Measurements from ENCODE around the gene BTBD9.
A peak's percentile ranks its signal among the peaks of the same experiment; 100 is the strongest.

The BTBD9 gene

DNA sequence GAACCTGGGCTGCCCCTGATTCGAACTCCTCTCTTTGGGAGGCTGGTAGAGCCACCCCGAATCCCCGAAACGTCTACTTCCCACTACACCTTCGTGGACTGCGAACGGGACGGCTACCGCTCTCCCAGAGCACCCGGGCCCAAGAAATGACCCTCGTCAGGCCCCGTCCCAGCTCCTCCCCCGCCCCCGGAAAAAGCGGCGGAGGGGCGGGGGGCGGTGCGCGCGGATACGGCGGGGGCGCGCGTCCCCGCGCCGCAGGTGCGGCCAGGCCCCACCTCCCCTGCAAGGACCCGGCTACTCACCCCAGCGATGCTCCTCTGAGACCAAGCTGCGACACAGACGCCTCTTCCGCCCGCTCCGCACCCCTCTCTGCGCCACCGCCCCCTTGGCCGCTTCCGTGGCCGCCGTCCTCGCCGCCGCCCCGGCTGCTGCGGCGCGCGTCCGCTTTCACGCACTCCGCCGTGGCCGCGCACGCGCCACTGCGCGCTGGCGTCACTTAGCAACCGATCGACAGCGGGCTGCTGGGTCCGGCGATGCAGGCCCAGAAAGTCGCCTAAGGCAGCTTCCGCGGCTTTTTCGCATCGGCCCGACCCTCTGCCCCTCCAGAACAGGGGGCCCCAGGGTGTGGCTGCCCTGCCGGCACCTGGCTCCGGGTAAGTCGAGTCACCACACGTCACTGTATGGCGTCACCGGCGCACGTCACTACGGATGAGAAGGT, at the start of gene BTBD9:
BTBD9 (minus strand) TSS at position 432 of the 718 bp plus-strand sequence.
- peak; percentile 33 for DNase-seq

DNA sequence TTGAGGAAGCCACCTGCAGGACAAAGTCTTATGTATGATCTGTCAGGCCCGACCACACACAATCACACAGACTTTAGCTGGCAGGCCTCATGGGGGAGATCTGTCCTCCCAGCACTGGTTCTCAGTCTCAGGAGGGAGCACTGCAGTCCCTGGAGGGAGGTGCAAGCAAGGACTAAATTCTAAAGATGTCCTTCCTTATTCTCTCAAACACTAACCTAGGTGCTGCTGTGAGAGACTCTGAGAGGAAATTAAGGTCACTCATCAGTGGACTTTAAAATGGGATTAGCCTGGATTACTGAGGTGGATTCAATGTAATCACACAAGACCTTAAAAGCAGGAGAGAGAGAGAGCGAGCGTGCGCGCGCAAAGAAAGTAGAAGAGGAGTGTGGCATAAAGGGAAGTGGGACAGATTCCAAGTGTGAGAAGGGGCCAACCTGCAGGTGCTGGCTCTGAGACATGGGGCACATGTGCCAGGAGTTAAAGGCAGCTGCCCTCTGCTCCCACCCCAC, 48.9 kb upstream of the BTBD9 start:
- peak; percentile 41 for DNase-seq

DNA sequence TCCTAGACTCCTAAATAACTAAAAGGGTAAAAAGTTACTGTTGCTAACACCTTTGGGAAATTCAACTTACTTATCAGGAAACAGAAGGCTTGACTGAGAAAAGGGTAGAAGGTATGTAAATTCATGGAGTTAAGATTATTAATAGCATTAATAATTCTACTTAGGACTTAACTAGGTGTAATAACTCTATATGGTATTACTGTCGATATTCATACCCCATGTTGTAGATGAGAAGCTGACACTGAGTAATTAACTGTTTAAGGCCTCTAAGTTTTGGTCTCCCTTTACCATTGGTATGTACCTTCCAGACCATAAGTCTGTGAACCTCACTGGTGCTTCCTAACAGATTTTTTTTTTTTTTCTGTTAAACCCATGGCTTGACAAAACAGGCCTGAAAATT, 47.8 kb upstream of the BTBD9 start:
- DNase-seq: no peak

DNA sequence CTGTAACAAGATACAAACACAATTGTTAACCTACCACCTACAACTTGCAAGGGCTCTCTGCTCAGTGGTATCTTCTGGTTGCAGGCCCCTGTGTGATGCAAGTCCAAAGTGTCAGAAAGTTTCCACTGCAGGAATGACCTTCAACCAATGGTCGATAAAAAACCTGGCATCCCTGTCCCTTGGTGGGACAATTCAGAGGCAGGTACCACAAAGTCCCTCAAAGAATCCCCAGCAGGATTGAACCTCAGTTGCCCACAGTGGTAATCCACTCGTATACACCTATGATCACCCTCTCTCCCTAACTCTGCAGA, 47.3 kb upstream of the BTBD9 start:
- no peak for DNase-seq

DNA sequence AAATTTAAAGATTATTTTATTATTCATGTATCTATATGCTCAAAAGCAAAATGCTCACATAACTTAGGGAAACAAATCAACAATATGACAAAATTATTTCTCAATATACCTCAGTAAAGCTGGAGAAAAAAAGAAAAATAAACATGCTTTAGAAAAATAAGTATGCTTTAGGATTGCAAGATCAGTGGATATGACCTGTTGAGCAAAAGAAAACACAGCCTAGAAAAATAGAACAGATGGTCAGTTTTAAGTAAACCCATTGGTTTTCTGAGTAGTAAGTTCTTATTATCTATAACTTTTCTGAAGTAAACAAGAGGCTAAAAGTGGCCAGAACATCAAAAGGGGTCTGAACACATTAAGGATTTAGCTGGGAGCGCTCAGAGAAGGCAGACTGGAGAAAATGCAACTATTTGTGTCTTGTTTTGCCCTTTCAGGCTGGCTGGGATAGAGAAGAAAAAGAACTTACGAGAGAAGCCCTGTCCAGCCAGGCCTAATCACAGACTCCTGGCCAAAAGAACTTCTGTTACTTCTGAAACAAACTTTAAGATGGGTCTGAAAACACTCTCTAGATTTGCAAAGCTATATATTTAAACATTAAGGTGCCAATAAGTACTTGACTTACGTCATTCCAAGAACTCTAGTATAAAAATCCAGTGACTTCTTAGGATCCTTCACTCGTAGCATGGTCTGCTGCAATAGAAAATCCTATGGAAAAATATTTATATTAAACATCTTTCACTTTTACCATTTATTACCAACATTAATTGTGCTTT, 46.7 kb upstream of the BTBD9 start:
- DNase-seq: no peak

DNA sequence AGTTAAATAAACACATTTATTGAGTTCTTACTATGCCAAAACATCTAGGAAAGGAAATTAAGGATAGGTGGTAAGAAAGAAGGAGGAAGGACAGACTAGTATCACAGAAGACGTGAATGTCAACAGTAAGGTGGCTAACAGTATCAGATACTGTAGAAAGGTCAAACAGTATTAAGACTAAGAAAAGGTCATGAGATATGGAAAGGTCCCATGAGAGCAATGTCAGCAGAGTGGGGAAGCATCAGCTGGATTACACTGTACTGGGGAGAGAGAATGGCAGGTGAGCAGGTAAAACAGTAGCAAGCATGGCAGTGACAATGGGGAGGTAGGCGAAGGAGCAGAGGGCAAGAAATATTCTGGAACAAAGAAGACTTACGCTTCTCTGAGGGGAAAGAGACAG, 45.2 kb upstream of the BTBD9 start:
- no peak for DNase-seq

DNA sequence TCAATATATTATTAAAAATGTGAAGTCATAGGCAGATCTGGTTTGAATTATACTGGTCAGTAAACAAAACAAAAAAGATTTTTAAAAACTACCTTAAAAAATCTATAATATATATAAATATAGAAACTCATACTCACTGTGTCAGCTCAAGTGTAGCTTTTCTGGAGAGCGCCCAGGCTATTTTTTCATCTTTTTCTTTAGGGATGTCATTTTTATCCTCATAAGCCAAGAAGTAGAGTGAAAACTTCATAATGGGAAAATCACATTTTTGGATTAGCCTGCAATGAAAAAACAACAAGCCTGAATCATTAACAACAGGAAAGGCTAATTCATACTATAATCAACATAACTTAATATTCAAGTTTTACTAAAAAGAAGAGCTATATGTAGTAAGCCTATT, 44.5 kb upstream of the BTBD9 start:
- DNase-seq: no peak

DNA sequence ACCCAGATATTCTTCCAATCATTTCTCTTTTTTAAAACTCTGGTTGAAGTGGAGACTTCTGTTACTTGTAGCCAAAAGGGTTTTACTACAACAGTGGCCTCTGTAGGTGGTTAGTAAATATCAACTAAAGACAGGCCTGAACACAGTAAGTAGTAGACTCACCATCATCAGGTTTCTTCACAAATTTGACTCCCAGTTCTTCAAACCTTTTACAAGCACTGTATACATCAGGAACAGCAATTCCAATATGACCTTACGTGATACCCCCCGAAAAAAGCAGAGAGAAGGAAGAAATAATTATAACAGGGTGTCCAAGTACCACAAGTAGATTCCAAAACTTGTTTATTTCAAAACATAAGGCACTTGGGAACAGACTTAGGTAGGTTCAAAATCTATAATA, 42.1 kb upstream of the BTBD9 start:
- no peak for DNase-seq

DNA sequence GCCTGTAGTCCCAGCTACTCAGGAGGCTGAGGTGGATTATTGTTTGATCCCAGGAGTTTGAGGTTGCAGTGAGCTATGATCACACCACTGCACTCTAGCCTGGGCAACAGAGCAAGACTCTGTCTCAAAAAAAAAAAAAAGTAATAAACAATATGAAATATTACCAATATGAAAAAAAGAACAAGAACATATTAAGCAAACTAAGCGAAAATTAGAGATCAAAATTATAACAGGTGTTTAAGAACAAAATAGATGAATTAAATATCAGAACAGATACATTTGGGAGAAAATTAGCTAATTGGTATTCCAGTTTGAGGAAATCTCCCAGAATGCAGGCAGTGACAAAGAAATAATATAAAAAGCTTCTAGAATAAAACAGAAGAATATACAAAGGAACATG, 39.9 kb upstream of the BTBD9 start:
- DNase-seq: no peak

DNA sequence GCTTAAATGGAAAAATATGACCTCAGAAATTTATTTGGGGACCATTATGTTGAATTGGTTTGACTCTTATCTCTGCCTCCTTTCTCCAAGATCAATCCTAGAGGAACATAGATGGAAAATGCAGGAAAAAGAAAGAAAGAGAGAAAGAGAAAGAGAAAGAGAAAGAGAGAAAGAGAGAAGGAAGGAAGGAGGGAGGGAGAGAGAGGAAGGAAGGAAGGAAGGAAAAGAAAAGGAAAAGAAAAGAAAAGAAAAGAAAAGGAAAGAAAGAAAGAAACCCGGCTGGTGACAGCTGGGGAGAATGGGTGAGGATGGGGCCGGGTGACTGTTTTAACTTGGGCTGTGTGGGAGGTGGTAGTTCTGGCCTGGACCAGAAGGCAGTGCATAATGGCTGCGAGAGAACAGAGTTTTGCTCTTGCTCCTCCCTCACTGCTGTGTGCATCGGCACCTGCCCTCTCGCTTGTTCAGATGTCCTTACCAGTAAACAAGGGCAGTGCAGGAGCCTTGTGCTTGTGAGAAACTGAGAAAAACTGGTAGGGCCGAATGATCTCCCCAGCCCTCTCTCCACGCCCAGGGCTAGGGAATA, 38.5 kb upstream of the BTBD9 start:
- no peak for DNase-seq

DNA sequence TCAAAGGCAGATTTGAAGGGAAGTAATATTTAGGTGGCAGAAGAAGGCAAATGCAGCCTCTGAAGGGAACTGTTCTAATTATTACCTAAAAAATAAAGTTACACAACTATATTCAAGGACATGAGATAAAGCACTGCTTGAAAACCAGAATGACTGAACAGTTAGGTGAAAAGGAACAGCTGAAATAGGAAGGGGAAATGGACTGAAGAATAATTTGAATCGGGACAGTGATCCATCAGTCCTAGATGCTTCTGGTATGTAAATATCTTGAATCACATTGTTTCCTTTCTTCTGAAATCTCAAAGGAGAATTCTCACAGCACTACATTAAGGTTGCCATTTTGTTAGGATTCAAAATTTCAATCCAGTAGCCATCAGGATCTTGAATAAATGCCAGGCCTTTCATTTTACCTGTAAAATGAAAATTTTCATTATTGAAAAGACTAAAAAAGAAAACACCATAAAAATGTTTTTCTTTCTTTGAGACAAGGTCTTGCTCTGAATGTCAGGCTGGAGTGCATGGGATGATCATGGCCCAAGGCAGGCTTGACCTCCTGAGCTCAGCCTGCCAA, 37.3 kb upstream of the BTBD9 start:
- no peak for DNase-seq

DNA sequence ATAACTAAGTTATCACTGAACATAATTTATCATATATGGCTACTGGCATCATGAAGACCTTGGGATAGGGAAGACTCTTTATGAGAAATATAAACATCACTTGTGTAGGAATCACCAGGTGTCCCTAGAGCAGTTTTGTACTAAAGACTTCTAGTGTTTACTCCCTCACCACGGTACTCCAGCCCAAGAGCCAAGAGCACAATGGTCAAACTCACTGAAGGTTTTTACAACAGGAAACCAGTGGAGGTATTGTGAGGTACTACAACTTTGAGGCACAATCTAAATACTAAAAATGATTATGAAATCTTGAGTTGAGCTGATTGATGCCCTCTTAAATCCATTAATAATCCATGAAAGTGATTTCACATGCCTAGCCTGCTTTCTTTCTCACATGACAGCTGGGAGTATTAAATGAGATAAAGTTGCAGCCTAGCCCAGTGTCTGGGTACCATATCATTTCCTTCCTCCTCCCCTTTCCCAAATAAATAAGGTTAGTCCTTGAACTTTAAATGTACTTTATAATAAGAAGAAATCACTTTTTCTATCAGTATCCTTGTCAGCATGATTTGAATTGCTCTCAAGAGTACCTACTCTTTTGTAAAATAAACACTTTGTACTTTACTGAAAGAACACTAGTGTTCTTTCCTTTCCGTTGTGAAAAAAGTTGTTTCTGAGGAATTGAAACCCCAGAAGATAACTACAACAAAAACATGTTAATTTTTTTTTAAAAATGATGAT, 36.7 kb upstream of the BTBD9 start:
- DNase-seq: no peak

DNA sequence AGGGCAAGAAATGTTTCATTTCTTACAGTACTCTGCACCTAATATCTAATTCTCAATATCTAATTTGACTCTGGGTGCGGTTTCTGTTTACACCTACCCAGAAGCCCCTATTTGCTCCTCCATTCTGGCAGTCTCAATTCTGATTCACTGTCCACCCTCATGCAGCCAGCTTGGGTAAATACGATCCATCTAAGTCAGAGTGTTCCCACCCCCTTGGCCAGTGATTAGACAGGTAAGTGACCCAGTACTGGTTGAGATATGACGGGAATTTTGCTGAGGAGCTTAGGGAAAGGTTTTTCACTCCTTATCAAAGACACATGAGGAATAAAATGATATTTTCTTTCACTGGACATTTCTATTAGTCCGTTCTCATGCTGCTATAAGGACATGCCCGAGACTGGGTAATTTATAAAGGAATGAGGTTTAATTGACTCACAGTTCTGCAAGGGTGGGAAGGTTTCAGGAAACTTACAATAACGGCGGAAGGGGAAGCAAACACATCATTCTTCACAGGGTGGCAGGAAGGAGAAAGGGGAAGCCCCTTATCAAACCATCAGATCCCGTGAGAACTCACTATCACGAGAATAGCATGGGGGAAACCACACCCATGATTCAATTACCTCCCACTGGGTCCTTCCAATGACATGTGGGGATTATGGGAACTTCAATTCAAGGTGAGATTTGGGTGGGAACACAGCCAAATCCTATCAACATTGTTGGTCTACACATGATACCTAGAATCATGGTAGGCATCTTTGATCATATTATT, 33.9 kb upstream of the BTBD9 start:
- DNase-seq: no peak

DNA sequence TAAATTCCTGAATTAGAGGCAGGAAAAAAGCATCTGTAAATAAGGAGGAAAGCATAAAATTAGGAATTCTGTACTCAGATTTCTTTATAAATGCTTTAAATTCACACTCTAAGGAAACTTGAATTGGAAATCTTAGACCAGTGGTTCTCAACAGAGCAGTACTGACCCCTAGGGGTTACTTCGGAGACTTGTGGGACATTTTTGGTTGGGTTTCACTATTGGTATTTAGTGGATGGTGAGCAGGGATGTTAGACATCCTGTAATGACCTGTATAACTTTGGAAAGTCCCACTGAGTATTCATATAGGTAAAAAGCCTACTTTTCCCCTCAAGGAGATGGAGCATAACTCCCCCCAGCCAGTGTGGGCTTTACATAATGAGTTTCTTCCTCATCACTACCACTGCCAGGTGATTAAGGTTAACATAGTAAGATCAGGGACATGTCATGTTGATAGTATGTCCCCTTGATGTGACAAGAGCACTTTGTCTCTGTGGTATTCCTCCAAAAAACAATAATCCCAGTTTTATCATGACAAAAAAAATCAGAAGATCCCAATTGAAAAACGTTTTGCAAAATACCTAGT, 32.2 kb upstream of the BTBD9 start:
- peak; percentile 72 for DNase-seq

DNA sequence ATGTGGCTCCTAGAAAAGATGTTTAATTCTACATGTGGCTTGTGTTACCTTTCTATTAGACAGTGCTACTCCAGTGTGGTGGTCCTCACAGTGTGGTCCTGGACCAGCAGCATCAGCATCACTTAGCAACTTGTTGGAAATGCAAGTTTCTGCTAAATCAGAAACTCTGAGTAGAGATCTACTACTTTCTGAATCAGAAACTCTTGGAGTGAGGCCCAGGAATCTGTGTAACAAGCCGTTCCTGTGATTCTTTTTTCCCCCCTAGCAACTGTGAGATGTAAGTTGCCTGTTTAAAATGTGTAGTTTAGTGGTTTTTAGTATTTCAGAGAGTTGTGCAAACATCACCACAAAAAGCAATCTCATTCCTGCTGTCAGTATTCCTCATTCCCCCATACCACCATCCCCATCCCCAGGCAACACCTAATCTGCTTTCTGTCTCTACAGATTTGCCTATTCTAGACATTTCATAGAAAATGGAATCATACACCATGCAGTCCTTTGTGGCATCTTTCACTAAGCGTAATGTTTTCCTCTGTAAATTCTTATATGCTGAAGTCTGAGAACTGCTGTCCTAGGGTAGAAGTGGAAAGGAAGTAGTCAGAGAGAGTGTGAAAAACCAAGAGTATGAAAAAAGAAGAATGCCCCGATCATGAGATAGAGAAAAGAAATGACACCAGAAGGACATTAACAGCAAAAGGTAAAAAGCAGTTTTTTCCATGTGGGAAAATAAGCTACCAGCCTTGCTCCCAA, 18.9 kb upstream of the BTBD9 start:
- no peak for DNase-seq

DNA sequence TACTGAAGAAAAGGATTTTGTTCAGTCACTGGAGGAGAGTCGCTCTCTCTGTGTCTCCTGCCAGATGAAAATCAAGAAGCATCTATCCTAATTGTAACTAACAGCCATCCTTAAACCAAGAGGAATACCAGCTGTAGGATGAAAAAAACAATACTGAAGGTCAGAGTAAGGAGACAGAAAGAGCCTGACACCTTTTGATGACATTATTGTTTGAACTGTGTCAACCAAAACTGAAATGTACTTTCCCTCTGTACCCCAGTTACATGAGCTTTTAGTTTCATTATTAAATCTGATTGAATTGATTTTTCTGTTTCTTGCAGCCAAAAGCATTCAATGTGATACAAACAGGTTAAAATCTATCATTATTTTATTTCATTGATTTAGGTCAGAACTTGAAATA, 17.2 kb upstream of the BTBD9 start:
- no peak for DNase-seq

DNA sequence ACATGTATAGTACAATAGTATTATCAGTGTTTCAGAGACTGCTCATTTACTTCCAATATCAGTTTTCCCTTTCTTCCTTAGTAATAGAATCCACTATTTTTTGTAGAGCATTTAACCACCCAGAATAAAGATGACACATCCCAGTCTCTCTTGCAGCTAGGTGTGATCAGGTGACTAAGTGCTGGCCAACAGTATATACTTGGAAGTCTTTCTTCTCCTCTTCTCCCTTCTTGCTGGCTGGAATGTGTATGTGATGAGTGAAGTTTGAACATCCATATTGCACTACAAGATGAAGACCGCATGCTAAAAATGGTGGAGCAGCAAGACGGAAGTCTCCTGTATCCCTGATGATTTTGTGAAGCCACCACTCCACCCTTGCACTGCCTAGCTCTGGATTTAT, 14.5 kb upstream of the BTBD9 start:
- DNase-seq: no peak

DNA sequence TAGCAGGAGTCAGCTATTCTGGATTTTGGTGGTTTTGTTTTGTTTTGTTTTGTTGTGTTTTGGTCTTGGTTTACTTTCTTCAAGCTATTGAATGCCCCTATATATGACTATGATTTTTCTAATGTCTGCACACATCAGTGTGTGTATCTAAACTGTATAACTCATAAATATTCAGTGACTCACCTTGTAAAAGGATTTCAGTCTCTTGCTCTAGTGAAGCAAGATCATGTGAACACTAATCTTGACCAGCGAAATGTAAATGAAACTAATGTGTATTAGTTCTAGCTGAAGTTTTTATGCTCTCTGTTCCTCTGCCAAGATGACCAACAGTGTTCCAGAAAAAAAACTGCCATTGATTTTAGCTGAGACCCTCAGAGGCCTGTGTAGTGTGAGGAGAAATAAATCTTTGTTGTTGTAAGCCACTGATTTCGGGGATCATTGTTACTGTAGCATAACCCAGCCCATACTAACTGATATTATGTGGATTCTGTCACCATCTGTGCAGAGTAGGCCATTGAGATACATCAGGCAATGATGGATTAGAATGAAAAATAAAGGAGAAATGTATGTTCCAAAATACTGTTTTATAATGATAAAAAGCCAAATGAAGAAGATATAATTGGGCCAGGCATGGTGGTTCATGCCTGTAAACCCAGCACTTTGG, 11.5 kb upstream of the BTBD9 start:
- no peak for DNase-seq

DNA sequence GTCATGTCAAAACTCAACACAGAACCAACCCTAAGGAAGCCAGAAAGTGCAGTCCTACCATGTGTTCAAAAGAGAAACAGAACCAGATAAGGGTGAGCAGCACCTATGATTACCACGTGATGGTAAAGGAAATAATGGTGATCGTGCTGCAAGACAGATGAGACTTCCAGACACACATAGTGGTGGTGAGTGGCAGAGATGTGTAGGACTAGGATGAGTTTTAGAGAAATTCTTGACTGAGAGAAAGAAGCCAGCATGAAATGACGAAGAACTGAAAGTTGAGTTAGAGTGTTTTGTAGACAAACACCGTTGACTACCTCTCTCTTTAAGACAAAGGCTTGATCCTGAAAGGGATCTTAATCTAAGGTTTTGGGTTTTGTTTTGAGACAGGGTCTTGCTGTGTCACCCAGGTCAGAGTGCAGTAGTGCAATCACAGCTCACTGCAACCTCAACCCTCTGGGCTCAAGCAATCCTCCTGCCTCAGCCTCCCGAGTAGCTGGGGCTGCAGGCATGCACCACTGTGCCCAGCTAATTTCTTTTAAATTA, 10.6 kb upstream of the BTBD9 start:
- no peak for DNase-seq

DNA sequence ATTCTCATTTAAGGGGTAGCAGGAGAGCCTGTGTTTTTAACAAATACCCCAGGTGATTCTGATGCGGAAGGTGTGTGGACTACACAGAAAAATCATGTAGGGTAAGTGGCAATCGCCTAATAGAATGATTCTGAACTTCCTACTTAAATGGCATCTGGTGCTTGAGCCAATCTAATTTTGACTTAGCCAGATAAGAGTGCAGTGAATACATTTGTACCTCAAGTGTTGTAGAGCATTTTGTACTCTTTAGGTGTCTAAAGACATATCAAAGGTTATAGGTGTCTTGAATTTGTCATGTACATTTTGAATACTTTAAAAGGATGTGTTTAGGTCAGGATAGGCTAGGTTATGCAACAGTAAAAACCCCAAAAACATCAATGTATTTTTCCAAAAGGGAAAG, 10.0 kb upstream of the BTBD9 start:
- no peak for DNase-seq

All from NCI-H2029 treated with DMSO at 0.1 percent for 48 hours (cell line).